GM12865 (cell line): ENCODE data around the gene UMPS.

Source experiments
- DNase-seq: peaks from one replicate; pipeline ENCODE4 v3.0.0; 2010; ENCODE audit warnings: low read depth
- H3K4me3 ChIP-seq: 2 replicates; pipeline ENCODE4 v1.5.1; 2011; ENCODE audit warnings: mild to moderate bottlenecking, low read depth, low read length, control low read depth
- TF ChIP-seq, protein P1 (sequence below): IDR thresholded peaks from 2 replicates; pipeline ENCODE4 v1.5.1; 2011; ENCODE audit warnings: low read length, control low read depth, low read depth, inconsistent platforms; ENCODE audit not compliant: insufficient read depth; ENCODE audit errors: missing control alignments

UMPS gene

DNA sequence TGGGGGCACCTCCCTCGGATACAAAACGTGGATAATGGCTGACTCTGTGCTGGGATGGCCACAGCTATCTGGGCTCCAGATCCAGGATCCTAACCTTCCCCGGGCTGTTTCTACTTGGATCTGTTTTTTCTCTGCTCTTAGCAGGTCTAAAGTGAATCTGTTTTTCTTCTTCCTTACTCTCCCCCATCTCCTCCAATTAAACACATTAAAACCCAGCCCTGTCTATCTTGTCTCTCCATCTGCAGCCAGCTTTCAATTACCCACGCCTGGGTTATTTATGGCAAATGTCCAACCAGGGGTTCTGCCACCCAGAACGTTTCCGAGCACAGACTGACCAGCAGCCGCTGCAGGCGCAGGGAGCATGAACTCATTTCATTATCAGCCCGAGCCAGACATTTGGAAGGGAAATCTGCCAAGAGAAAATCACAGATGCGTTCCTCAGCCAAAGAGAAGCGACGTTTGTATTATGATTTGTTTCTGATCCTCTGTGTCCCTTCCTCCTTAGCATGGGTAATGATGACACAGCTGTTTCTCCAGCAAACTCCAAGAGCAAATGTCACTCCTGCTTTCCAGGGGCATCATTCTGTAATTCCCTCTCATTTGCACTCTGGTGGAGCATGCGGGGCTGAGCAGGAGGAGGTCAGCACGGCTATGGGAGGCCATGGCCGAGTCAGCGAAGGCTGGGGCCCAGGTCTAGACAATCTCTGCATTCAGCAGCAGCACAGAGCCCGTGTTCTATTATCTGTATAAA is 42.0 kb downstream of the UMPS start:
- H3K4me3 ChIP-seq = no peak overlapping the region
- TF ChIP-seq, protein P1, sequence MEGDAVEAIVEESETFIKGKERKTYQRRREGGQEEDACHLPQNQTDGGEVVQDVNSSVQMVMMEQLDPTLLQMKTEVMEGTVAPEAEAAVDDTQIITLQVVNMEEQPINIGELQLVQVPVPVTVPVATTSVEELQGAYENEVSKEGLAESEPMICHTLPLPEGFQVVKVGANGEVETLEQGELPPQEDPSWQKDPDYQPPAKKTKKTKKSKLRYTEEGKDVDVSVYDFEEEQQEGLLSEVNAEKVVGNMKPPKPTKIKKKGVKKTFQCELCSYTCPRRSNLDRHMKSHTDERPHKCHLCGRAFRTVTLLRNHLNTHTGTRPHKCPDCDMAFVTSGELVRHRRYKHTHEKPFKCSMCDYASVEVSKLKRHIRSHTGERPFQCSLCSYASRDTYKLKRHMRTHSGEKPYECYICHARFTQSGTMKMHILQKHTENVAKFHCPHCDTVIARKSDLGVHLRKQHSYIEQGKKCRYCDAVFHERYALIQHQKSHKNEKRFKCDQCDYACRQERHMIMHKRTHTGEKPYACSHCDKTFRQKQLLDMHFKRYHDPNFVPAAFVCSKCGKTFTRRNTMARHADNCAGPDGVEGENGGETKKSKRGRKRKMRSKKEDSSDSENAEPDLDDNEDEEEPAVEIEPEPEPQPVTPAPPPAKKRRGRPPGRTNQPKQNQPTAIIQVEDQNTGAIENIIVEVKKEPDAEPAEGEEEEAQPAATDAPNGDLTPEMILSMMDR = no peak
- no peak for DNase-seq

DNA sequence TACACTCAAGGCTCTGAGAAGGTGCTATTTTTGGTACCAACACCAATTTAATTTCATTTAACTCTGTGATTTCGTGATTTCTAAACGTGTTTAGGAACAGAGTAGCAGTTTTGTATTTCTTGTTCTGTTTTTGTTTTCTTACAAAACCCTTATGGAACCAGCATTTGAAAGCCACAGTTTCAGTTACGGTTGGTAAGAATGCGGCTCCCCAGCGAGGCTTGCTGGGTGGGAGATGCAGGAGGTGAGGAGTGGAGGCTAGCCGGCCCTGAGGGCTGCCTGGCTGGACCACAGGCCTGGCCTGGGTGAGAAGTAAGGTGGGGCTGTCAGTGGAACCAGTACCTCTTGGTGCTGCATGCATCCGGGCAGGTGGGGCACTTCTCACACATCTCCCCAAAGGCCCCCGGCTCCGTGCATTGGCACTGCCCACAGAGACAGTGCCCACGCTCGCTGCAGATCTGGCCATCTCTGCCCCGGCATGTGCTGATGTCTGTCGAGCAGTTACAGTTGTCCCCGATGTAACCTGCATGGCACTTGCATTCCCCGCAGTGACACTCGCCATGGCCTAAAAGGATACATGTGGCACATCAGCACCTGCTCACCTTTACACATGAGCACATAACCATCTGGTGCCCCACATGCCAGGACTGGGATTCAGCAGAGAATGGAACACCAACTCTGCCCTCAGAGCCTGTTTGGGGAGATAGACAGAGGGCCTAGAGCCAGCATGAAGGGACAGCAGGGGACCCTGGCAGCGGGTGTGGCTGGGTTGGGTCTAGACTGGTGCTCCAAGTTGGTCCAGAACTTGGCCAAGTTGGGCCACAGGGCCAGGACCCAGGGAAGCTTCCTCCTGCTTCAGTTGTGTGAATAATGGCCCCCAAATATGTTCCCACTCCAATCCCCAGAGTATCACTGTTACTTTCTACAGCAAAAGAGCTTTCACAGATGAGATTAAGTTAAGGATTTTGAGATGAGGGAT is 43.4 kb downstream of the UMPS start:
- peak; percentile 62 for DNase-seq
- TF ChIP-seq, protein P1 = no peak
- H3K4me3 ChIP-seq = no peak overlapping the region

DNA sequence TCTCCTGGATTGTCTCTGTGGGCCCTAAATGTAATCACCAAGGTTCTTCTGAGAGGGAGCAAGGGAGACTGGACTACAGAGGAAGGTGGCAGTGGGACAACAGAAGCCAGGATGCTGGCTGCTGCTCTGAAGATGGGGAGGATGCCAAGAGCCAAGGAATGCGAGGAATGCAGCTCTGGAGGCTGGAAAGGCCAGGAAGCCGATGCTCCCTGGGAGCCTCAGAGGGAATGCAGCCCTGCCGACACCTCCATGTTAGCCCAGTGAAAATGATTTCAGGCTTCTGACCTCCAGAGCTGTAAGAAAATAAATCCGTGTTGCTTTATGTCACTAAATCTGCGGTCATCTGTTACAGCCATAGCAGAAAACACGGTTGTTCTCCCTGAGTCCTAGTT is 44.1 kb downstream of the UMPS start:
- DNase-seq = no peak
- TF ChIP-seq, protein P1 = no peak
- no peak overlapping the region for H3K4me3 ChIP-seq

DNA sequence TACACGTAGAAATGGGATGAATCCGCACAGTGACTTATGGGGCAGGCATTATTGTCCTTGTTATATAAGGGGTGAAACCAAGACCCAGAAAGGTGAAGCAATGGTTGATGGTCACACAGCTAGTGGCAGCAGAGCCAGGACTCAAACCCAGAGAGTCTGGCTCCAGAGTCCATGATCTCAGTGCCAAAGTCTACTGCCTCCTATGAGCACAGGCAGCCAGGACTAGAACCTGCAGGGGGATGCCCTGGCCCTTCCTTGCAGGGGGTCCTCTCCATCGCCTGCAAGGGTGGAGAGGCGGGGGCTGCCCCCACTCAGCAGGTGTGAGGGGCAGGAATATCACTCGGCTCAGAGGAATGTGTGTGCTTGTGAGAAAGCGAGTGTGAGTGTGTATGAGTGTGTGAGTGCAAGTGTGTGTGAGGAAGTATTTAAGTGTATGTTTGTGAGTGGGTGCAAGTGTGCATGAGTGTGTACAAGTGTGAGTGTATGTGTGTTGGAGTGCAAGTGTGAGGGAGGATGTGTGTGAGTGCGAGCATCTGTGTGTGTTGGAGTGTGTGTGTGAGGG is 44.7 kb downstream of the UMPS start:
- no peak overlapping the region for H3K4me3 ChIP-seq

DNA sequence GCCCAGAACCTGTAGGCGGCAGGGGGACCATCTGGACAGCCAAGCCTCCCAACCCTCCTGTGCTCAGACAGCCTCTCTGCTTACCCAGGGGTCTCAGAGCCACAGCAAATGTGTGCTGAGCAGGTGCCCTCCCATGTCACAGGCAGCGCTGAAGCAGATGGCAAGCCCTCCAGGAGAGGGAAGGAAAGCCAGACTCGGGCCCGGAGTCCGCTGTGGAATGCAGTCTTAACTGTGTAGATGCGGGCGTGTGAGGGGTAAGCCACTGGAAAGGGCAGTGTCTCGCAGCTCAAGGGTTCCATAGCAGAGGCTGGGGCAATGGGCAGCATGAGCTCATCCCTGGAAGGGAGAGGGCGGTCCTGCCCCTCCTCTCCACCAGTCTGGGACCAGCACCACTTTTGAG is 45.6 kb downstream of the UMPS start:
- H3K4me3 ChIP-seq = no peak overlapping the region
- TF ChIP-seq, protein P1 = no peak
- DNase-seq = no peak

More for the DNA sequence above, 44.7 kb downstream of the UMPS start:
- TF ChIP-seq, protein P1 = no peak
- DNase-seq = no peak

DNA sequence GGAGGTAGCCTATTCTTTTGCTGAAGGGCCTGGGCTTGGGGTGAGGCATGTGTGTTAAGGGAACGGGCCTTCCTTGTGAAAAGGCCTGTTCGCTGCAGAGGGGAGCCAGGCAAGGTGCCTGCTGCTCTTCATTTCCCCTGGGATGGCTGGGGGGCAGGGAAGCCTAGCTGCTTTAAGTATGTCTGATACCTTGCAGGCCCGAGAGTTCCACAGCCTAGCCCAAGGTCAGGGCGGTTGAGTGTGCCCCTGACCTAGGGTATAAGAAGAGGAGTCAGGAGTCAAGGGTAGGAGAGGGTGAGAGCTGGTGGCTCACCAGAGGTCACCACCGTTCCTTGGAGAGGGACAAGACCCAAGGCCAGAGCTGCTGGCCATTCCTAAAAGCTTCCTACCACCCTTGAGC is 46.6 kb downstream of the UMPS start:
- TF ChIP-seq, protein P1 = no peak
- DNase-seq = no peak
- no peak overlapping the region for H3K4me3 ChIP-seq
